Cardiac fibroblast (primary cell): ENCODE data around the gene TMC1.

Experiments
- DNase-seq, 2 donors: peaks; one replicate each; pipeline versions ENCODE4 v3.0.0 to v3.0.0-alpha.2; 2010; ENCODE audit warnings: low read depth in 2 of 2
- H3K4me3 ChIP-seq, 2 donors: replicated peaks in 1 of 2; 1 replicate in 1 of 2; 2 replicates in 1 of 2; pipeline ENCODE4 v1.5.1; 2011; ENCODE audit warnings: low read depth in 2 of 2, low read length in 2 of 2, mild to moderate bottlenecking in 2 of 2, moderate library complexity in 1 of 2
- TF ChIP-seq, protein P1 (sequence below): IDR thresholded peaks from one replicate; pipeline ENCODE4 v1.5.1; 2011; ENCODE audit warnings: low read depth, mild to moderate bottlenecking, low read length, inconsistent platforms

Gene TMC1

DNA sequence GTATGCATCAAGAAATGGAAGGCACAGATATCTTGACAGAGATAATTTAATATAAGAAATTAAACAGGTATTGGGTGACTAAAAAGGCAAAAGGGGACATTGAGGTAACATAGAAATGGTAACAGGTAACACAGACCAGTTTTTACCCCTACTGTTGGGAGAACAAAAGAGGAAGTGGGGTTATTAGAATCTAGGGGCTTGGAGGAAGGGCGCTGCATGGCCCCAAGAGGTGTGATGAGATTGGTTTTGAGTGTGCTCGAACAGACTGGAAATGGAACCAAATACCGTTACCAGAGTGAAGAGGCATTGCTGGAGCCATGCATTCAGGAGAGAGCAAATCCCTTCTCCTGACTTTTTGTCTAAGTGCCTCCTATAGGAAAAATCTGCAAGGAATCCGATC, 237.5 kb downstream of the TMC1 start:
- no peak for DNase-seq
- TF ChIP-seq, protein P1, sequence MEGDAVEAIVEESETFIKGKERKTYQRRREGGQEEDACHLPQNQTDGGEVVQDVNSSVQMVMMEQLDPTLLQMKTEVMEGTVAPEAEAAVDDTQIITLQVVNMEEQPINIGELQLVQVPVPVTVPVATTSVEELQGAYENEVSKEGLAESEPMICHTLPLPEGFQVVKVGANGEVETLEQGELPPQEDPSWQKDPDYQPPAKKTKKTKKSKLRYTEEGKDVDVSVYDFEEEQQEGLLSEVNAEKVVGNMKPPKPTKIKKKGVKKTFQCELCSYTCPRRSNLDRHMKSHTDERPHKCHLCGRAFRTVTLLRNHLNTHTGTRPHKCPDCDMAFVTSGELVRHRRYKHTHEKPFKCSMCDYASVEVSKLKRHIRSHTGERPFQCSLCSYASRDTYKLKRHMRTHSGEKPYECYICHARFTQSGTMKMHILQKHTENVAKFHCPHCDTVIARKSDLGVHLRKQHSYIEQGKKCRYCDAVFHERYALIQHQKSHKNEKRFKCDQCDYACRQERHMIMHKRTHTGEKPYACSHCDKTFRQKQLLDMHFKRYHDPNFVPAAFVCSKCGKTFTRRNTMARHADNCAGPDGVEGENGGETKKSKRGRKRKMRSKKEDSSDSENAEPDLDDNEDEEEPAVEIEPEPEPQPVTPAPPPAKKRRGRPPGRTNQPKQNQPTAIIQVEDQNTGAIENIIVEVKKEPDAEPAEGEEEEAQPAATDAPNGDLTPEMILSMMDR, result no peak

DNA sequence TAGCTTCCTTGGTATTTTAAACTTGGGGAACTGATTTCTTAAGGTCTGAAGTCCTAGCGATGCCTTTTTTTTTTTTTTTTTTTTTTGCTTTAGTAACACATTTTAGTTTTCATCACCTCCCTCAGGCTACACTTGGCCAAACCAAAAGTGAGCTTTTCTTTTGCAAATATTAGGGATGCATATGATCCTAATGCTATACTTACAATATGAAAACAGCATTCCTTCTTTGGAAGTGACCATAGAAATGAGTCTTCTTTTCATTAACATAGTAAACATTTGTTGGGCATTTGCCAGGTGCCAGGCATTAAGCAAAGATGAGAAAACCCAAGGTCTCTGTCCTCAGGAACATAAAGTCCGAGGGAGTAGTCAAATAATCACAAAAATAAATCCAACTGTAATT, 241.6 kb downstream of the TMC1 start:
- DNase-seq, result no peak
- TF ChIP-seq, protein P1, result no peak

More for the DNA sequence above, 237.5 kb downstream of the TMC1 start:
- H3K4me3 ChIP-seq, result no peak overlapping the region

DNA sequence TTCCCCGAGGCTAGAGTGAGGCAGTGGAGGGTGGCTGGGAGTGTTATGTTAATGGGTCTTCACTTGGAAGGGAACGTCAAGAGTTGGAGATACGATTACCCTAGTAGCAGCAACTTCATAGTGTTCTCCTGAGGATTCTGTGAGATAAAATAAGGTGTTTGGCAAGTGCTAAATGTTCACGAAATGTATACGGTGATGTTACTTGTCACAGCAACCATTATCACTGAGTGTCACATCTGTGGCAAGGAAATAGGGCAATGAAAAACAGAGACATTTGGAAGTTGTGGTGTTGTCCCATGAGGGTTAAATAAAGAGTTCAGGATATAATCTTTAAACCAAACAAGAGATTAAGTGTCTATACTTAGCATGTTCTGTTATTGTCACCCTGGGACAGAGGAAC, 248.1 kb downstream of the TMC1 start:
- no peak overlapping the region for H3K4me3 ChIP-seq
- TF ChIP-seq, protein P1, result no peak
- DNase-seq, result no peak

More for the DNA sequence above, 241.6 kb downstream of the TMC1 start:
- no peak overlapping the region for H3K4me3 ChIP-seq

DNA sequence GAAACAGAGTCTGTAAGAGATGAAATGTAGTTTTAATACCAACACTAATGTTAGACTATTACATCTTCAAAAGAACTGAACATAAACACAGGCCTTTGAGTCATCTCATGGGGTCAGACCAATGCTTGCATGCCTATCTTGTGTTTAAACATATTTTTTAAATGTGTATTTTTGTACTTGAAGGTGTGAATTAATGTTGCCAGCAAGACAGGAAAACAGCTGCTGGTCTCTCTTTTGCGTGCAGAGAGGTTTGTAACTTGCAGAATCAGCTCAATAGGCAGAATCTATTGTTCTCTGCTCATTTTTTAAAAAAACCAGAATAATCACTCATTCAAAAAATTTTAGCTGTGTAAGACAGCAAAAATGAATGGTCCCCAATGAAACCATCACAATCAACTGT, 251.3 kb downstream of the TMC1 start:
- no peak overlapping the region for H3K4me3 ChIP-seq
- TF ChIP-seq, protein P1, result no peak
- DNase-seq, result no peak

DNA sequence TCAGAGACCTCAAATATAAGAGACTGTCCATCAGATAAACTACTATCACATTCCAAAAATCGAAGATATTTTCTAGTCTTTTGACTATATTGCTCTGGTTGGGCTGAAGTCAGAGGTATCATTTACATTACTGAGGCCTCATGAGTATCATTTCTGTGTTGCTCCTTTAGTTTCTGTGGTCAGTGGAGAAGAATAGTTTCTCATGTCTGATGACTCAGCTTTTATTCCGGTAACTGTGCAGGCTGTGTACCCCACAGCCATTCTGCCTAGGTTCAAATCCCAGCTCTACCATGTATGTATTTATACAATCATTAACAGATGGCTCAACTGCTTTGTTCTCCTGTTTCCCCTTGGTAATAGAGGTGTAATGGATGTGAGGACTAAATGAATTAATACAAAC, 252.2 kb downstream of the TMC1 start:
- TF ChIP-seq, protein P1, result no peak
- no peak for DNase-seq
- H3K4me3 ChIP-seq, result no peak overlapping the region

DNA sequence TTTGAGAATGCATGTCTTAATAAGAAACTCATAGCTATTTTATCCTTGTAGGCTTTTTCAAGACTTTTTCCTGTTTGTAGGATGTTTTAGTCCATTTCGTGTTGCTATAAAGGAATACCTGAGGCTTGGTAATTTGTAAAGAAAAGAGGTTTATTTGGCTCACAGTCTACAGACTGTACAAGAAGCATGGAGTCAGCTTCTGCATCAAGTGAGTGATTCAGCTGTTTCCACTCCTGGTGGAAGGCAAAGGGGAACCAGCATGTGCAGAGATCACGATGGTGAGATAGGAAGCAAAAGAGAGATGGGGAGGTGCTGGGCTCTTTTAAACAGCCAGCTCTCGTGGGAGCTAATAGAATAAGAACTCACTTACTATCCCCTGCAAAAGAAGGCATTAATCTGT, 254.2 kb downstream of the TMC1 start:
- no peak for DNase-seq
- no peak overlapping the region for H3K4me3 ChIP-seq
- TF ChIP-seq, protein P1, result no peak

DNA sequence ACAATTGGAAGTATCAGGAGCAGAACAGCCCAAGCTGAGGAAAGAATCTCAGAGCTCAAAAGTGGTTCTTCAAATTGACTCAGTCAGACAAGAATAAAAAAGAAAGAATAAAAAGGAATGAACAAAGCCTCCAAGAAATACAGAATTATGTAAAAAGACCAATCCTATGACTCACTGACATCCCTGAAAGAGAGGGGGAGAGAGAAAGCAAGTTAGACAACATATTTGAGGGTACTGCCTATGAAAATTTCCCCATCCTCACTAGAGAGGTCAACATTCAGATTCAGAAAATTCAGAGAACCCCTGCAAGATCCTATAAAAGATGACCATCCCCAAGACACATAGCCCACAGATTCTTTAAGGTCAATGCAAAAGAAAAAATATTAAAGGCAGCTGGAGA, 258.2 kb downstream of the TMC1 start:
- no peak for DNase-seq
- H3K4me3 ChIP-seq, result no peak overlapping the region
- TF ChIP-seq, protein P1, result no peak
